H9 (cell line): ENCODE data around the gene GALNT13. TPM values are rescaled to one million over a fixed set of nuclear protein-coding genes. Genes with fewer than 3 reads are reported as not detected.

ENCODE experiments used
- DNase-seq: peaks from one replicate; pipeline ENCODE4 v3.0.0-alpha.2; 2017
- H2AFZ ChIP-seq: one replicate; pipeline ENCODE4 v1.6.1; 2013; ENCODE audit warnings: mild to moderate bottlenecking, low read length, control low read depth, moderate library complexity
- H2AK5ac ChIP-seq: 2 replicates; pipeline ENCODE4 v1.6.1; 2013; ENCODE audit warnings: low read length, control low read depth, mixed read lengths; ENCODE audit not compliant: insufficient read length
- H2BK120ac ChIP-seq: one replicate; pipeline ENCODE4 v1.6.1; 2013; ENCODE audit warnings: low read depth, mild to moderate bottlenecking, low read length, control low read depth, inconsistent platforms; ENCODE audit not compliant: poor library complexity, severe bottlenecking
- H2BK12ac ChIP-seq: 2 replicates; pipeline ENCODE4 v1.6.1; 2013; ENCODE audit warnings: low read length, control low read depth, mixed read lengths, low read depth; ENCODE audit not compliant: insufficient read length
- H2BK15ac ChIP-seq: 2 replicates; pipeline ENCODE4 v1.6.1; 2013; ENCODE audit warnings: low read depth, low read length, control low read depth
- H2BK20ac ChIP-seq: one replicate; pipeline ENCODE4 v1.6.1; 2013; ENCODE audit warnings: low read depth, mild to moderate bottlenecking, low read length, control low read depth, inconsistent platforms; ENCODE audit not compliant: poor library complexity, severe bottlenecking
- H2BK5ac ChIP-seq: 2 replicates; pipeline ENCODE4 v1.6.1; 2013; ENCODE audit warnings: low read length, control low read depth, mixed read lengths; ENCODE audit not compliant: insufficient read length
- H3K14ac ChIP-seq: 2 replicates; pipeline ENCODE4 v1.6.1; 2013; ENCODE audit warnings: low read length, control low read depth; ENCODE audit not compliant: insufficient read depth
- H3K18ac ChIP-seq: 2 replicates; pipeline ENCODE4 v1.6.1; 2013; ENCODE audit warnings: low read depth, mild to moderate bottlenecking, mixed read lengths, low read length, control low read depth; ENCODE audit not compliant: insufficient read length
- H3K23ac ChIP-seq: 2 replicates; pipeline ENCODE4 v1.6.1; 2013; ENCODE audit warnings: low read length, control low read depth, mixed read lengths, low read depth; ENCODE audit not compliant: insufficient read length
- H3K23me2 ChIP-seq: 2 replicates; pipeline ENCODE4 v1.6.1; 2013; ENCODE audit warnings: low read depth, mild to moderate bottlenecking, mixed read lengths, low read length, control low read depth; ENCODE audit not compliant: insufficient read length, poor library complexity, severe bottlenecking
- H3K27ac ChIP-seq: 2 replicates; pipeline ENCODE4 v1.5.1; 2013; ENCODE audit warnings: low read length, control low read depth, mixed read lengths, low read depth; ENCODE audit not compliant: insufficient read length
- H3K27me3 ChIP-seq: 2 replicates; pipeline ENCODE4 v1.6.1; 2013; ENCODE audit warnings: low read length, control low read depth, inconsistent platforms; ENCODE audit not compliant: insufficient read depth
- H3K4ac ChIP-seq: 2 replicates; pipeline ENCODE4 v1.6.1; 2013; ENCODE audit warnings: low read depth, mild to moderate bottlenecking, control low read depth, inconsistent platforms, low read length, moderate library complexity
- H3K4me1 ChIP-seq: 2 replicates; pipeline ENCODE4 v1.6.1; 2013; ENCODE audit warnings: low read length, control low read depth, inconsistent platforms; ENCODE audit not compliant: insufficient read depth
- H3K4me2 ChIP-seq: 2 replicates; pipeline ENCODE4 v1.6.1; 2013; ENCODE audit warnings: low read length, control low read depth, mixed read lengths; ENCODE audit not compliant: insufficient read length, insufficient read depth
- H3K56ac ChIP-seq: 2 replicates; pipeline ENCODE4 v1.6.1; 2013; ENCODE audit warnings: low read depth, mild to moderate bottlenecking, mixed read lengths, low read length, control low read depth; ENCODE audit not compliant: insufficient read length
- H3K79me1 ChIP-seq: 2 replicates; pipeline ENCODE4 v1.6.1; 2013; ENCODE audit warnings: low read depth, mild to moderate bottlenecking, moderate library complexity, low read length, control low read depth, inconsistent platforms; ENCODE audit not compliant: insufficient read depth, poor library complexity, severe bottlenecking
- H3K79me2 ChIP-seq: 2 replicates; pipeline ENCODE4 v1.6.1; 2013; ENCODE audit warnings: low read length, control low read depth, inconsistent platforms; ENCODE audit not compliant: insufficient read depth
- H3K9ac ChIP-seq: 2 replicates; pipeline ENCODE4 v1.6.1; 2013; ENCODE audit warnings: low read length, control low read depth, mixed read lengths; ENCODE audit not compliant: insufficient read length; ENCODE audit errors: extremely low read depth
- H3K9me3 ChIP-seq: one replicate; pipeline ENCODE4 v1.6.1; 2013; ENCODE audit warnings: low read depth, low read length, inconsistent platforms; ENCODE audit not compliant: control insufficient read depth
- H3T11ph ChIP-seq: one replicate; pipeline ENCODE4 v1.6.1; 2013; ENCODE audit warnings: mild to moderate bottlenecking, low read length, control low read depth, inconsistent platforms
- H4K20me1 ChIP-seq: one replicate; pipeline ENCODE4 v1.6.1; 2013; ENCODE audit not compliant: control insufficient read depth, insufficient read length, insufficient read depth
- H4K5ac ChIP-seq: 2 replicates; pipeline ENCODE4 v1.6.1; 2013; ENCODE audit warnings: low read depth, mild to moderate bottlenecking, mixed read lengths, low read length, control low read depth; ENCODE audit not compliant: insufficient read length
- H4K8ac ChIP-seq: replicated peaks from 2 replicates; pipeline ENCODE4 v1.6.1; 2013; ENCODE audit warnings: low read length, control low read depth, mixed read lengths, low read depth; ENCODE audit not compliant: insufficient read length
- H4K91ac ChIP-seq: 2 replicates; pipeline ENCODE4 v1.6.1; 2013; ENCODE audit warnings: low read depth, mild to moderate bottlenecking, moderate library complexity, mixed read lengths, low read length, control low read depth; ENCODE audit not compliant: insufficient read length
- H3K27ac Mint-ChIP-seq, 3 experiments: 2 replicates in 2 of 3; 3 replicates in 1 of 3; pipeline ENCODE4 v1.8.0; 2020 to 2021; ENCODE audit warnings: mixed read lengths in 3 of 3, mild to moderate bottlenecking in 1 of 3, moderate library complexity in 1 of 3
- H3K27me3 Mint-ChIP-seq: 2 replicates; pipeline ENCODE4 v1.8.0; 2021; ENCODE audit warnings: low read depth, mild to moderate bottlenecking, moderate library complexity, mixed read lengths
- H3K36me3 Mint-ChIP-seq, 3 experiments: 2 replicates in 2 of 3; 3 replicates in 1 of 3; pipeline ENCODE4 v1.8.0; 2020 to 2021; ENCODE audit warnings: low read depth in 3 of 3, mixed read lengths in 3 of 3; ENCODE audit not compliant: insufficient read depth in 1 of 3
- H3K4me1 Mint-ChIP-seq, 2 experiments: 2 replicates each; pipeline ENCODE4 v1.8.0; 2020; ENCODE audit warnings: mixed read lengths in 2 of 2
- H3K4me3 Mint-ChIP-seq, 2 experiments: 2 replicates in 1 of 2; 3 replicates in 1 of 2; pipeline ENCODE4 v1.8.0; 2020 to 2021; ENCODE audit warnings: mild to moderate bottlenecking in 2 of 2, mixed read lengths in 2 of 2, moderate library complexity in 1 of 2
- H3K9me3 Mint-ChIP-seq, 2 experiments: 2 replicates in 1 of 2; 3 replicates in 1 of 2; pipeline ENCODE4 v1.8.0; 2020; ENCODE audit warnings: mild to moderate bottlenecking in 2 of 2, mixed read lengths in 2 of 2, moderate library complexity in 1 of 2
- CTCF ChIP-seq: fragments of 200-600 bp; sonication (generic); conservative IDR thresholded peaks from 3 replicates; pipeline ENCODE4 v1.8.0; 2021; ENCODE audit warnings: antibody characterized with exemption, mild to moderate bottlenecking
- WGBS: extraction: QIAGEN DNeasy Blood & Tissue Kit; methylation state at CpG from one replicate; pipeline ENCODE4 v1.1.7; 2013; ENCODE audit warnings: missing lambda C conversion rate, low lambda C conversion rate, mixed read lengths; ENCODE audit not compliant: insufficient read length; ENCODE audit errors: extremely low coverage; 5-methylcytosine and 5-hydroxymethylcytosine counted together
- total RNA-seq: library from RNA; stranded (reverse); gene quantifications from 2 replicates; pipeline ENCODE4 v1.2.1, GENCODE V29; 2021

GALNT13 gene
- total RNA-seq, 1 experiment from 2014 or later = 6.6 TPM

GRCh38 chr2:154331784-154332183 is 460.1 kb downstream of the GALNT13 start:
- Histone ChIP-seq H3K23me2 (no peaks in the 10 kb centered on the region), H4K20me1 (no peaks in the 10 kb centered on the region), H4K5ac (no peak overlapping the region), H3K4me2 (no peak overlapping the region), H3K14ac (no peak overlapping the region), H3K27ac (no peak overlapping the region), H3K23ac (no peak overlapping the region), H3T11ph (no peak overlapping the region), H4K91ac (no peak overlapping the region), H3K9me3 (no peaks in the 10 kb centered on the region), H2BK15ac (no peak overlapping the region), H2BK120ac (no peak overlapping the region), H3K4me1 (peaks cover 3% of the 10 kb centered on the region; the same call in 1 of the 2 replicates), H2BK5ac (no peak overlapping the region), H4K8ac (no peak overlapping the region), H2BK12ac (no peak overlapping the region), H3K79me1 (no peaks in the 10 kb centered on the region), H2AK5ac (no peak overlapping the region), H3K18ac (no peak overlapping the region), H2BK20ac (no peak overlapping the region), H3K27me3 (no peaks in the 10 kb centered on the region), H3K56ac (no peak overlapping the region), H3K79me2 (no peaks in the 10 kb centered on the region), H3K4ac (no peak overlapping the region), H2AFZ (no peak overlapping the region), H3K9ac (no peak overlapping the region)
- peaks cover 7 to 11% of the 10 kb centered on the region in 2 experiments for H3K4me1 Mint-ChIP-seq
- H3K4me3 Mint-ChIP-seq = no peak overlapping the region
- no peaks in the 10 kb centered on the region for H3K9me3 Mint-ChIP-seq
- no CpG with 5 or more reads among the region's 1 CpG for WGBS
- no peak for TF ChIP-seq CTCF
- no peak for DNase-seq
- H3K27me3 Mint-ChIP-seq = no peaks in the 10 kb centered on the region
- no peaks in the 10 kb centered on the region for H3K36me3 Mint-ChIP-seq
- no peak overlapping the region for H3K27ac Mint-ChIP-seq
